ENCODE data around the gene PAH.
"Not testable (repeated sequence)": the region's sequence is repeated elsewhere in the genome, so short reads cannot be mapped to it uniquely, and the experiment has no call there.

DNA sequence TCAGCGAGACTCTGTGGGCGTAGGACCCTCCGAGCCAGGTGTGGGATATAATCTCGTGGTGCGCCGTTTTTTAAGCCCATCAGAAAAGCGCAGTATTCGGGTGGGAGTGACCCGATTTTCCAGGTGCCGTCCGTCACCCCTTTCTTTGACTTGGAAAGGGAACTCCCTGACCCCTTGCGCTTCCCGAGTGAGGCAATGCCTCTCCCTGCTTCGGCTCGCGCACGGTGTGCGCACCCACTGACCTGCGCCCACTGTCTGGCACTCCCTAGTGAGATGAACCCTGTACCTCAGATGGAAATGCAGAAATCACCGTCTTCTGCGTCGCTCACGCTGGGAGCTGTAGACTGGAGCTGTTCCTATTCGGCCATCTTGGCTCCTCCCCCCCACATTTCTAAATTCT is 84.2 kb downstream of the PAH start:
- TF ChIP-seq ZBTB1 (tag by site-specific recombination; IDR thresholded peaks at IDR 0.05); CTCF (tag by site-specific recombination; IDR thresholded peaks at IDR 0.05); TCF7L2 (IDR thresholded peaks at IDR 0.05; ENCODE audit: borderline replicate concordance, low read depth, low read length); ZNF174 (tag by site-specific recombination; IDR thresholded peaks at IDR 0.05); ZNF18 (tag by site-specific recombination; IDR thresholded peaks at IDR 0.05); SETDB1 (IDR thresholded peaks at IDR 0.05; ENCODE audit: insufficient read length, low read length); ZNF274 (IDR thresholded peaks at IDR 0.05; ENCODE audit: low read length); ZNF274 (tag by site-specific recombination; IDR thresholded peaks at IDR 0.05; ENCODE audit: borderline replicate concordance); ZNF140 (tag by site-specific recombination; IDR thresholded peaks at IDR 0.05); ZSCAN30 (tag by site-specific recombination; IDR thresholded peaks at IDR 0.05): not testable (repeated sequence)
- TF ChIP-seq, protein P1, sequence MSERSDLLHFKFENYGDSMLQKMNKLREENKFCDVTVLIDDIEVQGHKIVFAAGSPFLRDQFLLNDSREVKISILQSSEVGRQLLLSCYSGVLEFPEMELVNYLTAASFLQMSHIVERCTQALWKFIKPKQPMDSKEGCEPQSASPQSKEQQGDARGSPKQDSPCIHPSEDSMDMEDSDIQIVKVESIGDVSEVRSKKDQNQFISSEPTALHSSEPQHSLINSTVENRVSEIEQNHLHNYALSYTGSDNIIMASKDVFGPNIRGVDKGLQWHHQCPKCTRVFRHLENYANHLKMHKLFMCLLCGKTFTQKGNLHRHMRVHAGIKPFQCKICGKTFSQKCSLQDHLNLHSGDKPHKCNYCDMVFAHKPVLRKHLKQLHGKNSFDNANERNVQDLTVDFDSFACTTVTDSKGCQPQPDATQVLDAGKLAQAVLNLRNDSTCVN (tag by site-specific recombination; optimal IDR thresholded peaks at IDR 0.05): not testable (repeated sequence)
